Neural cell (in vitro differentiated cells): ENCODE results near the gene GABRB1. TPM values are rescaled to one million over a fixed set of nuclear protein-coding genes. Genes with fewer than 3 reads are reported as not detected.
A peak's percentile ranks its signal among the peaks of the same experiment; 100 is the strongest.

Experiments
- H2AFZ ChIP-seq: fragments of 200-600, 300-800 bp; sonication (generic), shearing (Covaris generic); 2 replicates; pipeline ENCODE4 v1.6.0; 2014; ENCODE audit warnings: low read depth, mild to moderate bottlenecking, antibody characterized with exemption, low read length, moderate library complexity
- H3F3A ChIP-seq: fragments of 200-600 bp; shearing (Covaris generic); 2 replicates; pipeline ENCODE4 v1.6.1; 2016; ENCODE audit warnings: mild to moderate bottlenecking, moderate library complexity, mixed read lengths, antibody characterized with exemption, low read length; ENCODE audit not compliant: insufficient read depth, poor library complexity, severe bottlenecking
- H3K27ac ChIP-seq: fragments of 200-600, 300-800 bp; sonication (generic), shearing (Covaris generic); 2 replicates; pipeline ENCODE4 v1.5.1; 2014; ENCODE audit warnings: mild to moderate bottlenecking, low read length, moderate library complexity
- H3K27me3 ChIP-seq: fragments of 300-800, 200-600 bp; sonication (generic), shearing (Covaris generic); 2 replicates; pipeline ENCODE4 v1.6.0; 2014; ENCODE audit warnings: mild to moderate bottlenecking, low read depth, low read length, moderate library complexity; ENCODE audit not compliant: insufficient read depth
- H3K36me3 ChIP-seq: fragments of 300-800, 200-600 bp; sonication (generic), shearing (Covaris generic); 2 replicates; pipeline ENCODE4 v1.5.1; 2014; ENCODE audit warnings: mild to moderate bottlenecking, antibody characterized with exemption, low read length, moderate library complexity; ENCODE audit not compliant: insufficient read depth
- H3K4me2 ChIP-seq: fragments of 300-800, 200-600 bp; sonication (generic), shearing (Covaris generic); 2 replicates; pipeline ENCODE4 v1.6.0; 2014; ENCODE audit warnings: mild to moderate bottlenecking, low read length
- H3K4me3 ChIP-seq: fragments of 300-800, 200-600 bp; sonication (generic), shearing (Covaris generic); 2 replicates; pipeline ENCODE4 v1.5.1; 2014; ENCODE audit warnings: mild to moderate bottlenecking, low read length, moderate library complexity
- H3K79me2 ChIP-seq: fragments of 200-600 bp; shearing (Covaris generic); replicated peaks from 2 replicates; pipeline ENCODE4 v1.6.0; 2014; ENCODE audit warnings: mild to moderate bottlenecking, low read length, moderate library complexity; ENCODE audit not compliant: insufficient read depth
- H3K9ac ChIP-seq: fragments of 300-800, 200-600 bp; sonication (generic), shearing (Covaris generic); 2 replicates; pipeline ENCODE4 v1.6.1; 2016; ENCODE audit warnings: mild to moderate bottlenecking, low read length, mixed read lengths
- H3K9me2 ChIP-seq: fragments of 200-600 bp; shearing (Covaris generic); 2 replicates; pipeline ENCODE4 v1.6.1; 2016; ENCODE audit warnings: mild to moderate bottlenecking, low read length, mixed read lengths; ENCODE audit not compliant: insufficient read depth
- H3K9me3 ChIP-seq: fragments of 200-600, 300-800 bp; sonication (generic), shearing (Covaris generic); 2 replicates; pipeline ENCODE4 v1.6.1; 2016; ENCODE audit warnings: mild to moderate bottlenecking, mixed run types, low read length, moderate library complexity, mixed read lengths
- H4K20me1 ChIP-seq: fragments of 200-600 bp; shearing (Covaris generic); 2 replicates; pipeline ENCODE4 v1.6.1; 2016; ENCODE audit warnings: mild to moderate bottlenecking, mixed run types; ENCODE audit not compliant: insufficient read depth
- CTCF ChIP-seq: fragments of 450-650 bp; IDR thresholded peaks from 2 replicates; pipeline ENCODE4 v1.5.1; 2014; ENCODE audit warnings: antibody characterized with exemption, mild to moderate bottlenecking, moderate library complexity; ENCODE audit not compliant: poor library complexity, severe bottlenecking
- EP300 ChIP-seq: fragments of 450-650 bp; conservative IDR thresholded peaks from 2 replicates; pipeline ENCODE4 v1.6.1; 2014; ENCODE audit warnings: antibody characterized with exemption, mild to moderate bottlenecking, moderate library complexity; ENCODE audit not compliant: poor library complexity, severe bottlenecking
- EZH2 ChIP-seq: fragments of 200-600, 300-800 bp; shearing (Covaris generic), sonication (generic); IDR thresholded peaks from 2 replicates; pipeline ENCODE4 v1.6.1; 2014; ENCODE audit warnings: antibody characterized with exemption, low read length, borderline replicate concordance, mild to moderate bottlenecking; ENCODE audit not compliant: insufficient read depth, poor library complexity, severe bottlenecking
- MXI1 ChIP-seq: fragments of 450-650 bp; conservative IDR thresholded peaks from 2 replicates; pipeline ENCODE4 v1.6.1; 2014; ENCODE audit warnings: antibody characterized with exemption, mild to moderate bottlenecking; ENCODE audit not compliant: poor library complexity, severe bottlenecking
- POLR2AphosphoS5 ChIP-seq: IDR thresholded peaks from 2 replicates; pipeline ENCODE4 v1.6.1; 2012
- RAD21 ChIP-seq: fragments of 450-650 bp; conservative IDR thresholded peaks from 2 replicates; pipeline ENCODE4 v1.6.1; 2014; ENCODE audit warnings: antibody characterized with exemption, mild to moderate bottlenecking, moderate library complexity
- REST ChIP-seq: IDR thresholded peaks from 2 replicates; pipeline ENCODE4 v1.6.1; 2012; ENCODE audit warnings: borderline replicate concordance
- SMC3 ChIP-seq: fragments of 450-650 bp; conservative IDR thresholded peaks from 2 replicates; pipeline ENCODE4 v1.6.1; 2014; ENCODE audit warnings: antibody characterized with exemption, mild to moderate bottlenecking, moderate library complexity; ENCODE audit not compliant: poor library complexity
- TAF1 ChIP-seq: IDR thresholded peaks from 2 replicates; pipeline ENCODE4 v1.6.1; 2012; ENCODE audit warnings: low read depth
- polyA plus RNA-seq: library from polyadenylated mRNA; depleted of rRNA; stranded (reverse); fragments of >200 nt; gene quantifications from 2 replicates; pipeline ENCODE4 v1.2.3, GENCODE V29; 2014

Gene GABRB1
- polyA plus RNA-seq, 1 donor from 2014 or later, result 1.0 TPM

- Histone ChIP-seq H4K20me1 (no peaks in the 10 kb centered on the region), H3F3A (no peaks in the 10 kb centered on the region), H3K4me3 (no peak overlapping the region), H3K9ac (no peak overlapping the region), H2AFZ (no peak overlapping the region), H3K9me3 (no peaks in the 10 kb centered on the region), H3K36me3 (no peaks in the 10 kb centered on the region), H3K9me2 (no peaks in the 10 kb centered on the region), H3K27ac (no peak overlapping the region), H3K79me2 (no peaks in the 10 kb centered on the region), H3K4me2 (no peak overlapping the region), H3K27me3 (no peaks in the 10 kb centered on the region)
- TF ChIP-seq TAF1 (no peak), POLR2AphosphoS5 (no peak), EP300 (no peak), REST (no peak), EZH2 (no peak), MXI1 (no peak), RAD21 (peak; percentile 65), CTCF (peak; percentile 55), SMC3 (peak; percentile 72)
Measured at GRCh38 chr4:47002580-47002979, 28.8 kb upstream of the GABRB1 start.

- Histone ChIP-seq H3K27me3 (no peaks in the 10 kb centered on the region), H2AFZ (no peak overlapping the region), H3K4me3 (no peak overlapping the region), H3K36me3 (no peaks in the 10 kb centered on the region), H3K9ac (no peak overlapping the region), H4K20me1 (no peaks in the 10 kb centered on the region), H3K27ac (no peak overlapping the region), H3K9me3 (no peaks in the 10 kb centered on the region), H3F3A (no peaks in the 10 kb centered on the region), H3K79me2 (no peaks in the 10 kb centered on the region), H3K9me2 (no peaks in the 10 kb centered on the region), H3K4me2 (no peak overlapping the region)
- TF ChIP-seq RAD21, result no peak
- no peak for TF ChIP-seq SMC3
Measured at GRCh38 chr4:47010347-47010911, 20.9 kb upstream of the GABRB1 start.

- H3K79me2 ChIP-seq, result no peaks in the 10 kb centered on the region
- no peak overlapping the region for H2AFZ ChIP-seq
- no peaks in the 10 kb centered on the region for H3K9me2 ChIP-seq
- no peak overlapping the region for H3K9ac ChIP-seq
- H3K27me3 ChIP-seq, result no peaks in the 10 kb centered on the region
- no peak overlapping the region for H3K4me2 ChIP-seq
- no peak overlapping the region for H3K4me3 ChIP-seq
- H3K27ac ChIP-seq, result no peak overlapping the region
- H3F3A ChIP-seq, result no peaks in the 10 kb centered on the region
- H3K36me3 ChIP-seq, result no peaks in the 10 kb centered on the region
- H4K20me1 ChIP-seq, result no peaks in the 10 kb centered on the region
- no peaks in the 10 kb centered on the region for H3K9me3 ChIP-seq
- TF ChIP-seq EZH2, result no peak
- TF ChIP-seq REST, result no peak
- no peak for TF ChIP-seq EP300
- no peak for TF ChIP-seq MXI1
- no peak for TF ChIP-seq TAF1
- no peak for TF ChIP-seq RAD21
- TF ChIP-seq POLR2AphosphoS5, result no peak
- TF ChIP-seq CTCF, result no peak
- no peak for TF ChIP-seq SMC3
Measured at GRCh38 chr4:47010912-47011446, 20.4 kb upstream of the GABRB1 start.
